Measurements from ENCODE around the gene ADD1.

- TF ChIP-seq POLR2AphosphoS5 (IDR thresholded peaks at IDR 0.05) (no peak), CTCF (IDR thresholded peaks at IDR 0.05) (no peak)
These were observed 21.0 kb upstream of the ADD1 start for GRCh38 chr4:2822461-2823300.
